H9 (cell line): ENCODE data around the gene ZNF644. TPM values are rescaled to one million over a fixed set of nuclear protein-coding genes. Genes with fewer than 3 reads are reported as not detected.

Experiments used
- DNase-seq: peaks from one replicate; pipeline ENCODE4 v3.0.0-alpha.2; 2017
- H2AFZ ChIP-seq: one replicate; pipeline ENCODE4 v1.6.1; 2013; ENCODE audit warnings: mild to moderate bottlenecking, low read length, control low read depth, moderate library complexity
- H2AK5ac ChIP-seq: 2 replicates; pipeline ENCODE4 v1.6.1; 2013; ENCODE audit warnings: low read length, control low read depth, mixed read lengths; ENCODE audit not compliant: insufficient read length
- H2BK120ac ChIP-seq: one replicate; pipeline ENCODE4 v1.6.1; 2013; ENCODE audit warnings: low read depth, mild to moderate bottlenecking, low read length, control low read depth, inconsistent platforms; ENCODE audit not compliant: poor library complexity, severe bottlenecking
- H2BK12ac ChIP-seq: 2 replicates; pipeline ENCODE4 v1.6.1; 2013; ENCODE audit warnings: low read length, control low read depth, mixed read lengths, low read depth; ENCODE audit not compliant: insufficient read length
- H2BK15ac ChIP-seq: 2 replicates; pipeline ENCODE4 v1.6.1; 2013; ENCODE audit warnings: low read depth, low read length, control low read depth
- H2BK20ac ChIP-seq: one replicate; pipeline ENCODE4 v1.6.1; 2013; ENCODE audit warnings: low read depth, mild to moderate bottlenecking, low read length, control low read depth, inconsistent platforms; ENCODE audit not compliant: poor library complexity, severe bottlenecking
- H2BK5ac ChIP-seq: 2 replicates; pipeline ENCODE4 v1.6.1; 2013; ENCODE audit warnings: low read length, control low read depth, mixed read lengths; ENCODE audit not compliant: insufficient read length
- H3K14ac ChIP-seq: 2 replicates; pipeline ENCODE4 v1.6.1; 2013; ENCODE audit warnings: low read length, control low read depth; ENCODE audit not compliant: insufficient read depth
- H3K18ac ChIP-seq: 2 replicates; pipeline ENCODE4 v1.6.1; 2013; ENCODE audit warnings: low read depth, mild to moderate bottlenecking, mixed read lengths, low read length, control low read depth; ENCODE audit not compliant: insufficient read length
- H3K23ac ChIP-seq: 2 replicates; pipeline ENCODE4 v1.6.1; 2013; ENCODE audit warnings: low read length, control low read depth, mixed read lengths, low read depth; ENCODE audit not compliant: insufficient read length
- H3K23me2 ChIP-seq: 2 replicates; pipeline ENCODE4 v1.6.1; 2013; ENCODE audit warnings: low read depth, mild to moderate bottlenecking, mixed read lengths, low read length, control low read depth; ENCODE audit not compliant: insufficient read length, poor library complexity, severe bottlenecking
- H3K27ac ChIP-seq: 2 replicates; pipeline ENCODE4 v1.5.1; 2013; ENCODE audit warnings: low read length, control low read depth, mixed read lengths, low read depth; ENCODE audit not compliant: insufficient read length
- H3K27me3 ChIP-seq: 2 replicates; pipeline ENCODE4 v1.6.1; 2013; ENCODE audit warnings: low read length, control low read depth, inconsistent platforms; ENCODE audit not compliant: insufficient read depth
- H3K4ac ChIP-seq: 2 replicates; pipeline ENCODE4 v1.6.1; 2013; ENCODE audit warnings: low read depth, mild to moderate bottlenecking, control low read depth, inconsistent platforms, low read length, moderate library complexity
- H3K4me1 ChIP-seq: 2 replicates; pipeline ENCODE4 v1.6.1; 2013; ENCODE audit warnings: low read length, control low read depth, inconsistent platforms; ENCODE audit not compliant: insufficient read depth
- H3K4me2 ChIP-seq: 2 replicates; pipeline ENCODE4 v1.6.1; 2013; ENCODE audit warnings: low read length, control low read depth, mixed read lengths; ENCODE audit not compliant: insufficient read length, insufficient read depth
- H3K56ac ChIP-seq: 2 replicates; pipeline ENCODE4 v1.6.1; 2013; ENCODE audit warnings: low read depth, mild to moderate bottlenecking, mixed read lengths, low read length, control low read depth; ENCODE audit not compliant: insufficient read length
- H3K79me1 ChIP-seq: 2 replicates; pipeline ENCODE4 v1.6.1; 2013; ENCODE audit warnings: low read depth, mild to moderate bottlenecking, moderate library complexity, low read length, control low read depth, inconsistent platforms; ENCODE audit not compliant: insufficient read depth, poor library complexity, severe bottlenecking
- H3K79me2 ChIP-seq: 2 replicates; pipeline ENCODE4 v1.6.1; 2013; ENCODE audit warnings: low read length, control low read depth, inconsistent platforms; ENCODE audit not compliant: insufficient read depth
- H3K9ac ChIP-seq: 2 replicates; pipeline ENCODE4 v1.6.1; 2013; ENCODE audit warnings: low read length, control low read depth, mixed read lengths; ENCODE audit not compliant: insufficient read length; ENCODE audit errors: extremely low read depth
- H3K9me3 ChIP-seq: one replicate; pipeline ENCODE4 v1.6.1; 2013; ENCODE audit warnings: low read depth, low read length, inconsistent platforms; ENCODE audit not compliant: control insufficient read depth
- H3T11ph ChIP-seq: one replicate; pipeline ENCODE4 v1.6.1; 2013; ENCODE audit warnings: mild to moderate bottlenecking, low read length, control low read depth, inconsistent platforms
- H4K20me1 ChIP-seq: one replicate; pipeline ENCODE4 v1.6.1; 2013; ENCODE audit not compliant: control insufficient read depth, insufficient read length, insufficient read depth
- H4K5ac ChIP-seq: 2 replicates; pipeline ENCODE4 v1.6.1; 2013; ENCODE audit warnings: low read depth, mild to moderate bottlenecking, mixed read lengths, low read length, control low read depth; ENCODE audit not compliant: insufficient read length
- H4K8ac ChIP-seq: replicated peaks from 2 replicates; pipeline ENCODE4 v1.6.1; 2013; ENCODE audit warnings: low read length, control low read depth, mixed read lengths, low read depth; ENCODE audit not compliant: insufficient read length
- H4K91ac ChIP-seq: 2 replicates; pipeline ENCODE4 v1.6.1; 2013; ENCODE audit warnings: low read depth, mild to moderate bottlenecking, moderate library complexity, mixed read lengths, low read length, control low read depth; ENCODE audit not compliant: insufficient read length
- H3K27ac Mint-ChIP-seq, 3 experiments: 2 replicates in 2 of 3; 3 replicates in 1 of 3; pipeline ENCODE4 v1.8.0; 2020 to 2021; ENCODE audit warnings: mixed read lengths in 3 of 3, mild to moderate bottlenecking in 1 of 3, moderate library complexity in 1 of 3
- H3K27me3 Mint-ChIP-seq: 2 replicates; pipeline ENCODE4 v1.8.0; 2021; ENCODE audit warnings: low read depth, mild to moderate bottlenecking, moderate library complexity, mixed read lengths
- H3K36me3 Mint-ChIP-seq, 3 experiments: 2 replicates in 2 of 3; 3 replicates in 1 of 3; pipeline ENCODE4 v1.8.0; 2020 to 2021; ENCODE audit warnings: low read depth in 3 of 3, mixed read lengths in 3 of 3; ENCODE audit not compliant: insufficient read depth in 1 of 3
- H3K4me1 Mint-ChIP-seq, 2 experiments: 2 replicates each; pipeline ENCODE4 v1.8.0; 2020; ENCODE audit warnings: mixed read lengths in 2 of 2
- H3K4me3 Mint-ChIP-seq, 2 experiments: 2 replicates in 1 of 2; 3 replicates in 1 of 2; pipeline ENCODE4 v1.8.0; 2020 to 2021; ENCODE audit warnings: mild to moderate bottlenecking in 2 of 2, mixed read lengths in 2 of 2, moderate library complexity in 1 of 2
- H3K9me3 Mint-ChIP-seq, 2 experiments: 2 replicates in 1 of 2; 3 replicates in 1 of 2; pipeline ENCODE4 v1.8.0; 2020; ENCODE audit warnings: mild to moderate bottlenecking in 2 of 2, mixed read lengths in 2 of 2, moderate library complexity in 1 of 2
- WGBS: extraction: QIAGEN DNeasy Blood & Tissue Kit; methylation state at CpG from one replicate; pipeline ENCODE4 v1.1.7; 2013; ENCODE audit warnings: missing lambda C conversion rate, low lambda C conversion rate, mixed read lengths; ENCODE audit not compliant: insufficient read length; ENCODE audit errors: extremely low coverage; 5-methylcytosine and 5-hydroxymethylcytosine counted together
- total RNA-seq: library from RNA; stranded (reverse); gene quantifications from 2 replicates; pipeline ENCODE4 v1.2.1, GENCODE V29; 2021
- TF ChIP-seq, protein P1 (sequence below): fragments of 200-600 bp; sonication (generic); conservative IDR thresholded peaks from 3 replicates; pipeline ENCODE4 v1.8.0; 2021; ENCODE audit warnings: antibody characterized with exemption, mild to moderate bottlenecking

ZNF644 gene
- total RNA-seq, 1 experiment from 2014 or later, result 78.9 TPM

DNA sequence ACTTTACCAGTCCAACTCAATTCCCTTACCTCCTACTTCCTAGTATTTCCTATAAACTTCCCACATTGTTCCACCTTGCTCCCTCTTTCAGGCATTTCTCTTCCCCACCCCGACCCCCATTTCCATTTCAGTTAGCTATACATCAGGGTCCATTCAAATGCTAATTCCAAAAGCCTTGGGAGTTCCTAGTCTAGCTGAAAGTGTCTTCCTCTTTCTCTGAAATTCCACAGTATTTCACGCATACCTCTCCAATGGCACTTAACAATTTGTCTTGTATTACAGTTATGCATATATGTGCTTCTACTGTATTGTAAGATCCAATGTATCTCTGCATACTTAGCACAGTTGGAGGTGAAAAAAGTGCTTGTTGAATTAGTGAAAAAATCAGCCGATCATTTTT, 94.9 kb downstream of the ZNF644 start:
- Histone ChIP-seq H4K91ac (no peak overlapping the region), H3K9ac (no peak overlapping the region), H2AFZ (no peak overlapping the region), H4K20me1 (no peaks in the 10 kb centered on the region), H2BK5ac (no peak overlapping the region), H3K23ac (no peak overlapping the region), H3K23me2 (no peaks in the 10 kb centered on the region), H3K4ac (no peak overlapping the region), H3K79me1 (peaks cover 4% of the 10 kb centered on the region), H3K14ac (no peak overlapping the region), H2BK12ac (no peak overlapping the region), H2BK15ac (no peak overlapping the region), H3K56ac (no peak overlapping the region), H2BK120ac (no peak overlapping the region), H2AK5ac (no peak overlapping the region), H3K4me2 (no peak overlapping the region), H3K18ac (no peak overlapping the region), H3K79me2 (peaks cover 16% of the 10 kb centered on the region; the same call in 1 of the 2 replicates), H3K27ac (peak overlapping the region; percentile 44), H2BK20ac (no peak overlapping the region), H4K8ac (no peak overlapping the region), H3K4me1 (peaks cover 7% of the 10 kb centered on the region; the same call in 1 of the 2 replicates), H3T11ph (no peak overlapping the region), H4K5ac (no peak overlapping the region), H3K9me3 (no peaks in the 10 kb centered on the region), H3K27me3 (no peaks in the 10 kb centered on the region)
- Mint-ChIP-seq H3K9me3 (0 out of 5 replicates have a peak, but pooled peaks cover 0 to 3% of the 10 kb centered on the region in 2 experiments), H3K36me3 (peaks cover 4 to 8% (median 6%) of the 10 kb centered on the region in 3 experiments; a peak in 6 of 7 replicates), H3K27me3 (no peaks in the 10 kb centered on the region; the same call in 1 of the 2 replicates), H3K27ac (peak overlapping the region; percentile 41 to 98 (median 97); a peak in 6 of 7 replicates), H3K4me1 (peaks cover 61 to 64% of the 10 kb centered on the region in 2 experiments), H3K4me3 (peak overlapping the region; percentile 33 to 67)
- WGBS, result no CpG with 5 or more reads among the region's 3 CpGs
- TF ChIP-seq, protein P1, sequence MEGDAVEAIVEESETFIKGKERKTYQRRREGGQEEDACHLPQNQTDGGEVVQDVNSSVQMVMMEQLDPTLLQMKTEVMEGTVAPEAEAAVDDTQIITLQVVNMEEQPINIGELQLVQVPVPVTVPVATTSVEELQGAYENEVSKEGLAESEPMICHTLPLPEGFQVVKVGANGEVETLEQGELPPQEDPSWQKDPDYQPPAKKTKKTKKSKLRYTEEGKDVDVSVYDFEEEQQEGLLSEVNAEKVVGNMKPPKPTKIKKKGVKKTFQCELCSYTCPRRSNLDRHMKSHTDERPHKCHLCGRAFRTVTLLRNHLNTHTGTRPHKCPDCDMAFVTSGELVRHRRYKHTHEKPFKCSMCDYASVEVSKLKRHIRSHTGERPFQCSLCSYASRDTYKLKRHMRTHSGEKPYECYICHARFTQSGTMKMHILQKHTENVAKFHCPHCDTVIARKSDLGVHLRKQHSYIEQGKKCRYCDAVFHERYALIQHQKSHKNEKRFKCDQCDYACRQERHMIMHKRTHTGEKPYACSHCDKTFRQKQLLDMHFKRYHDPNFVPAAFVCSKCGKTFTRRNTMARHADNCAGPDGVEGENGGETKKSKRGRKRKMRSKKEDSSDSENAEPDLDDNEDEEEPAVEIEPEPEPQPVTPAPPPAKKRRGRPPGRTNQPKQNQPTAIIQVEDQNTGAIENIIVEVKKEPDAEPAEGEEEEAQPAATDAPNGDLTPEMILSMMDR, result no peak
- DNase-seq, result peak; percentile 48
